ENCODE results near the gene NUP50. TPM values are rescaled to one million over a fixed set of nuclear protein-coding genes. Genes with fewer than 3 reads are reported as not detected.

NUP50 gene
- total and polyA plus RNA-seq, 2 donors from 2014 or later: 11.3 to 64.2 TPM

GRCh38 chr22:45180146-45180679, 16.5 kb downstream of the NUP50 start:
- intact Hi-C loops (cut with DNase I): no loop called here
- no peak for TF ChIP-seq CTCF (IDR thresholded peaks at IDR 0.05; ENCODE audit: borderline replicate concordance, extremely low read depth, insufficient read depth)
- no peak overlapping the region for H3K9ac ChIP-seq (ENCODE audit: low read length in 3 of 3)
- H3K27me3 ChIP-seq (ENCODE audit: control insufficient read depth, insufficient read depth, low read length): no peaks in the 10 kb centered on the region
- H3K27ac ChIP-seq (ENCODE audit: low read depth in 2 of 2, low read length in 2 of 2): no peak overlapping the region
- FAIRE-seq: no peak
- no peaks in the 10 kb centered on the region for H3K9me3 ChIP-seq (ENCODE audit: control insufficient read depth in 2 of 3, insufficient read depth in 1 of 3, low read length in 3 of 3)
- H3K36me3 ChIP-seq (ENCODE audit: control insufficient read depth in 2 of 3, insufficient read depth in 3 of 3, low read length in 3 of 3): peaks cover 8 to 51% (median 21%) of the 10 kb centered on the region in 3 donors
- no peak for DNase-seq
- H3K4me3 ChIP-seq (ENCODE audit: low read length in 3 of 3): no peak overlapping the region
- H3K4me1 ChIP-seq (ENCODE audit: control insufficient read depth in 2 of 3, insufficient read depth in 2 of 3, low read depth in 1 of 3, low read length in 3 of 3): no peaks in the 10 kb centered on the region

GRCh38 chr22:45181240-45181639, 17.5 kb downstream of the NUP50 start:
- no peaks in the 10 kb centered on the region for H3K27me3 ChIP-seq (ENCODE audit: control insufficient read depth, insufficient read depth, low read length)
- intact Hi-C loops (cut with DNase I): no loop called here
- H3K27ac ChIP-seq (ENCODE audit: low read depth in 2 of 2, low read length in 2 of 2): no peak overlapping the region
- no peak for DNase-seq
- no peaks in the 10 kb centered on the region for H3K4me1 ChIP-seq (ENCODE audit: control insufficient read depth in 2 of 3, insufficient read depth in 2 of 3, low read depth in 1 of 3, low read length in 3 of 3)
- H3K9me3 ChIP-seq (ENCODE audit: control insufficient read depth in 2 of 3, insufficient read depth in 1 of 3, low read length in 3 of 3): no peaks in the 10 kb centered on the region
- no peak overlapping the region for H3K4me3 ChIP-seq (ENCODE audit: low read length in 3 of 3)
- FAIRE-seq: no peak
- peaks cover 8 to 47% (median 20%) of the 10 kb centered on the region in 3 donors for H3K36me3 ChIP-seq (ENCODE audit: control insufficient read depth in 2 of 3, insufficient read depth in 3 of 3, low read length in 3 of 3)
- H3K9ac ChIP-seq (ENCODE audit: low read length in 3 of 3): no peak overlapping the region
- no peak for TF ChIP-seq CTCF (IDR thresholded peaks at IDR 0.05; ENCODE audit: borderline replicate concordance, extremely low read depth, insufficient read depth)

GRCh38 chr22:45181766-45182165, 18.0 kb downstream of the NUP50 start:
- no peak for DNase-seq
- TF ChIP-seq CTCF (IDR thresholded peaks at IDR 0.05; ENCODE audit: borderline replicate concordance, extremely low read depth, insufficient read depth): no peak
- Histone ChIP-seq H3K36me3 (ENCODE audit: control insufficient read depth in 2 of 3, insufficient read depth in 3 of 3, low read length in 3 of 3) (peaks cover 8 to 42% (median 20%) of the 10 kb centered on the region in 3 donors), H3K9ac (ENCODE audit: low read length in 3 of 3) (no peak overlapping the region), H3K4me3 (ENCODE audit: low read length in 3 of 3) (no peak overlapping the region), H3K27me3 (ENCODE audit: control insufficient read depth, insufficient read depth, low read length) (no peaks in the 10 kb centered on the region), H3K9me3 (ENCODE audit: control insufficient read depth in 2 of 3, insufficient read depth in 1 of 3, low read length in 3 of 3) (no peaks in the 10 kb centered on the region), H3K4me1 (ENCODE audit: control insufficient read depth in 2 of 3, insufficient read depth in 2 of 3, low read depth in 1 of 3, low read length in 3 of 3) (no peaks in the 10 kb centered on the region), H3K27ac (ENCODE audit: low read depth in 2 of 2, low read length in 2 of 2) (no peak overlapping the region)
- intact Hi-C loops (cut with DNase I): no loop called here
- FAIRE-seq: no peak

GRCh38 chr22:45183974-45184373, 20.2 kb downstream of the NUP50 start:
- H3K4me3 ChIP-seq (ENCODE audit: low read length in 3 of 3): no peak overlapping the region
- peaks cover 8 to 31% (median 20%) of the 10 kb centered on the region in 3 donors for H3K36me3 ChIP-seq (ENCODE audit: control insufficient read depth in 2 of 3, insufficient read depth in 3 of 3, low read length in 3 of 3)
- H3K9ac ChIP-seq (ENCODE audit: low read length in 3 of 3): no peak overlapping the region
- no peak overlapping the region for H3K27ac ChIP-seq (ENCODE audit: low read depth in 2 of 2, low read length in 2 of 2)
- no peak for DNase-seq
- intact Hi-C loops (cut with DNase I): no loop called here
- H3K27me3 ChIP-seq (ENCODE audit: control insufficient read depth, insufficient read depth, low read length): no peaks in the 10 kb centered on the region
- H3K9me3 ChIP-seq (ENCODE audit: control insufficient read depth in 2 of 3, insufficient read depth in 1 of 3, low read length in 3 of 3): no peaks in the 10 kb centered on the region
- H3K4me1 ChIP-seq (ENCODE audit: control insufficient read depth in 2 of 3, insufficient read depth in 2 of 3, low read depth in 1 of 3, low read length in 3 of 3): no peaks in the 10 kb centered on the region
- FAIRE-seq: no peak
- TF ChIP-seq CTCF (IDR thresholded peaks at IDR 0.05; ENCODE audit: borderline replicate concordance, extremely low read depth, insufficient read depth): no peak
